HG03103 (cell line): ENCODE measurements around the gene NEUROD4.

Experiments used
- ATAC-seq: cut with Tn5 transposase; IDR thresholded peaks from one replicate; pipeline ENCODE4 v1.9.1; 2021; ENCODE audit warnings: low read depth; ENCODE audit not compliant: unreplicated experiment

Gene NEUROD4

DNA sequence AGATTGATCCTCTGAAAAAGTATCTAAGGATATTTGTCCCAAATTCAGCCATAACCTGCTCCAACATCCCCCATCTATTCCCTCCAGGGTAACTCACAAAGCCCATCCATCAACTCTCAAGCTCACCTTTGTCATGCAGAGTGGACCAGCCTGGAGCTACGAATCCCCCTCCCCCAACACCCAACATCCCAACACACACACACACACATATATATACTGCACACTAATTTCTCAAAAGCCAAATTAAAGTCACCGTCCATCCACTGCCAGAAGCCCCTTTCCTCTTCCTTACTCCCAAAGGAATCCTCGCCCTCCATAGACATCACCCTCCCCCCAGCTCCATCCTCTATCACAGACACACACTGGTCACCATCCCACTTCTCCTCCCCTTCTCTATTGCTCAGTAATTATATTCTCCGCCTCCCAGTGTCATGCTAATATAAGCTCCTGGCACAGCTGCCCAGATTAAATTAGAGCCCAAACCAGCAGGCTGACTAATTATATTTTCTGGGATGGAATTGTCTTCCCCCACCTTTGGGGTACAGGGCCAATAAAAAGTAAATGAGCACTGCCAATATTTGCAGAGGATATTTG is 21.7 kb upstream of the NEUROD4 start:
- ATAC-seq: no peak

- no peak for ATAC-seq
These were observed 20.7 kb upstream of the NEUROD4 start for GRCh38 chr12:54998958-54999510.

GRCh38 chr12:55001198-55001868 is 18.4 kb upstream of the NEUROD4 start:
- peak; percentile 48 for ATAC-seq

- ATAC-seq: no peak
These were observed 17.4 kb upstream of the NEUROD4 start for GRCh38 chr12:55002355-55002754.

GRCh38 chr12:55008944-55009585 is 10.7 kb upstream of the NEUROD4 start:
- ATAC-seq: no peak

DNA sequence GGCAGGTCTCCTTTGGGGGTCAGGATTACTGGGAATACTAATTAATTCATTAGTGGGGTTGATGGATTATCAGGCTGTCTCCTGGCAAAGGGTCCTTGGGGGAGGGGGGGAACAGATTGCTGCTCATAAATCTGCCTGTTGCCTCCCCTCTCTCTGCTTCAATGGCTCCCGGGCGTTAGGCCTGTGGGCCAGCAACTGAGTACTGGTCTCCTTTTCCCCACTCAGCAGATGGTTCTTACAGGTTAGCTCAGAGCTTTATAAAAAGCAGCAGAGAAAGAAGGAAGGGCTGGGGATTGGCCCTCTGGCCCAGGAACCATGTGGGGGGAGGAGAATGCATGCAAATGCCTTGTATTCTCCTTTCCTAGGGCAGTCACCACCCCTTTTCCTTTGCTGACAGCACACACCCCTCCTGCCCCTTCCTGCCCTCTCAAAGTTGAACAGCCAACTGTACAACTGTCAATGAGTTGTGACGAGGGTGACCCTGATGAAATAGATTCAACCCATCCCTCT is 2.3 kb upstream of the NEUROD4 start:
- ATAC-seq: no peak

DNA sequence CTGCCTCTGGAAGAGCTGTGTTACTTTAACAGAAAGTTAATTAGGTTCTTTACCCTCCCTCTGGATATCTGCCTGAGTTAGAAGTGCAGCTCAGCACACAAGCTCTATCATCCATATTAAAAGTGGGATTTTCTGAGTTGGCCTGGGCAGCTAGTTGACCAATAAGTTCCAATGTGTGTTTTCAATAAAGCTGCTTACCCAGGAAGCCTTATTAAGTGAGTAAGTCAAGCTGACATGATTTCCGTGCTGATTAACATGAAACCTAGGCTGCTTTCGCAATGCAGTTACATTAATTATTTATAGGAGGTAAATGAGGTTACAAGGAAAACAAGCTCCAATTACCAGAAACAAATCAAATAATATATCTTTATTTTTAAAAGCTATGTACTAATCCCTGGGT is 4.8 kb downstream of the NEUROD4 start:
- ATAC-seq: no peak

DNA sequence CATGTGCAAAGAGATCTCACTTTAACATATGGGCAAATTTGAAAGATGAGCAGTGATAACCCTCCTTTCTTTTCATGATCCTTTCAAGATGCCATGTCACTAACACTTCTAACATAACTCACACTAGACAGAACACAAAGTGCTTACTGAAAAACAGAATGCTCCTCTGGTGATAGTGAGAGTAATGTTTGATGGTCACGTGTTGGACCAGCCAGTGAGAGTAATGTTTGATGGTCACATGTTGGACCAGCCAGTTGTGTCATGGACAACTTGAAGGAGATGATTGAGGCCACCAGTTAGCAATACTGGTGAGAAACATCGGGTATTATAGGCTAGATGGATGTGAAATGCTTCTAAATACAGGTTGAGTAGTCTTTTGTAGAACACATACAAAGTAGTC is 5.7 kb downstream of the NEUROD4 start:
- no peak for ATAC-seq

GRCh38 chr12:55034218-55034617 is 14.4 kb downstream of the NEUROD4 start:
- no peak for ATAC-seq

DNA sequence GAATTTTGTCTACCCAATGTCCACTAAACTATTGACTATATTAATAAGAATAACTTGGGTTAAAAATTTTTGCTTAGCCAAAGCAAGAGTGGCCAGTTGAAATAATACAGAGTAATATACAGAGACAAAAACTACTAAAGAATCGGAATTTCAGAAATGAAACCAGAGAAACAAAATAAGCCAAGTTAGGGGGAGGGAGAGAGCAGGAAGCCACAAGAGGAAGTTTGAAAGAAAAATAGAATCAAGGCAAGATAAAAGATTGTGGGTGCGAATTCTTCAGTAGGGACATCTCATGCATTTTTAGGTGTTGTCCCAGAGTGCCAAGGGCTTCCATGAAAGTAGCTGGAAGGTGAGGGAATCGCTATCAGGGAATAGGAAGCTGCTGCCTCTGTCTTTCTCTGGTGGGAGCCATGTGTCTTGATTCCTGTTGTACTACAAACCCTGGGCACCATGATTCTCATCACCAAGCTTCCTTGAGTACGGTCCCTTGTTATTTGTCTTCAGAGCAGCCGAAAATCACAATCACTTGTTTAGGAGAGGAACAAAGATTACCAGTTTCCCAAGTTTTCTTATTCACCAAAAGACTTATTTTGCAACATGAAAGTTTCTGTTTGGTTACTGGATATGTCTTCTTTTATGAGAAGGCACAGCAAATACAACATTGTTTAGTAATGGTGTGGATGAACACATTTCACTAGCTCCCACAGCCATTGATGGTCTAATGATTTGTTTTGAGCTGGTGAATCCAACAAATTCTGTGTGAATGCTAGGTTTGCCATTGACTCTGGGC is 16.7 kb downstream of the NEUROD4 start:
- no peak for ATAC-seq

DNA sequence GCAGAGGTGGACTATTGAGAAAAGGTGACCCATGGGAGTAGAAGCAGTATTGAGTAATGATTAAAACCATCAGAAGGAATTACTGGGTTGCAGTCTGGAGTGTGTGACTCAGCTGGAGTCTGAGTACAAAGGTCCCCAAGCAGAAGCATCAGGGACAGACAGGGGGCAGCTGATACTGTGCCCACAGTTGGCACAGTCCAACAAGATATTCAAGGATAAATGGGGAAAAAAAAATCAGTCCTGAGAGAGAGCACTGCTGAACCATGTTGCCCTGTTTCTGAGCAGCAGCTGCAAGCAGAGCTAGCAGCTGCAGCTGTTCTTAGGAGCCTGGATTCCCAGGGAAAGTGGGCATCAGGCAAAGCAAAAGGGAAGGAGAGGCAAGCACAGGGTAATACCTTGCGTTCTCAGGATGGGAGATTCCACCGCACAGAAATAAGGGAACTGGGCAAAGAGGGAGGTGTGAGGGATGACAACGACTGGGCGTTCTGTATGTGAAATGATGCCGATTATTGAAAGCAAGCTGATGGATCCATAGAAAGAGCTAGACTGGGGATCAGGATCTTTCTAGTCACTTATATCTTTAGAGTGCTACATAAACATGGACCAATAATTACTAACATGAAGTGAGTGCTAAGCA is 17.7 kb downstream of the NEUROD4 start:
- ATAC-seq: no peak

GRCh38 chr12:55039395-55040354 is 19.9 kb downstream of the NEUROD4 start:
- no peak for ATAC-seq

DNA sequence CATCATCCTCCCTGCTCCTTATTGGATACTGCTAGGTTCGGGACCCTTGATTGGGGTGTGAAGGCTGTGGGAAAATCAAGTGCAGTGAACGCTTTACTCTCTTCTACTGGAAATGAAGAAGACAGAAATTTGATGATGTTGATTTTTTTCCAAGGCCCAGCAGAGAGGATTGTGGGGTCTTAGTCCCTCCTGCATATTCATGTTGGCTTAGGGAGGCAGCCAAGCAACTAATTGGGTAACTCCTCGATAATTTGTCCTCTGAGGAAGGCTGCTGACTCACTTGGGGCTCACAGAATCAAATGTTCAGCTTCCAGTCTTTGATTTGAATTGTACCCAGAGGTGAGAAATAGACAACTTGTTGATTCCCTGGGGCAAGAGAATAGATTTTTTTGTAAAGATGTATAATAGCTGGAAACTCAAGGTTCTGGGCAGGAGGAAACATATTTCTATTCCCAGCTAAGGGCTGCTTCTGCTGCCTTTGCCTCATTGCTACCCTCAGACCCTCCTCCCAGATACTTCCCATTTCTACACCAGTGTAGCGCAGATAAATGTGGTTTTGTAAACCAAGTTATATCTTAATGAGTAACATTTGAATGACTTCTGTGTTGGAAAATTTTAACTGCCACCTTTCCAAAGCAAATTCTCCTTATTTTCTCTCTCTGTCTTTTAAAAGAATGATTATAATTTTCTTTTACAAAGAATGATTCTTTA is 21.7 kb downstream of the NEUROD4 start:
- no peak for ATAC-seq

DNA sequence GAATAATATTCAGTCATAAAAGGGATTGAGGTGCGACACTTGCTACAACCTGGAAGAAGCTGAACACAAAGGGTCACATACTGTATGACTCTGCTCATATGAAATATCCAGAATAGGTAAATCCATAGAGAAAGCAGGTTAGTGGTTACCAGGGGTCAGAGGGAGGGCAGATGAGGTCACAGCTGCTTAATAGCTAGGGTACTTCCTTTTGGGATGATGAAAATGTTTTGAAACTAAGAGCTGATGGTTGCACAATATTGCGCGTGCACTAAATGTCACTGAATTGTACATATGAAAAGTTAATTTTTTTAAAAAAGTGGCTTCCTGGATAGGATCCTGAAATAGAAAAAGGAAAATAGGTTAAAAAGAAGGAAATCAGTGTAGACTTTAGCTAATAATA is 23.8 kb downstream of the NEUROD4 start:
- ATAC-seq: no peak

- no peak for ATAC-seq
These were observed 24.4 kb downstream of the NEUROD4 start for GRCh38 chr12:55044135-55044534.

- ATAC-seq: no peak
These were observed 29.9 kb downstream of the NEUROD4 start for GRCh38 chr12:55049676-55050075.

GRCh38 chr12:55051197-55051947 is 31.6 kb downstream of the NEUROD4 start:
- ATAC-seq: no peak

GRCh38 chr12:55057481-55057880 is 37.7 kb downstream of the NEUROD4 start:
- ATAC-seq: no peak
